ENCODE results near the gene TMEM40.
"Not testable (repeated sequence)": the region's sequence is repeated elsewhere in the genome, so short reads cannot be mapped to it uniquely, and the experiment has no call there.

TMEM40 gene

GRCh38 chr3:12759097-12759679 lies at the start of gene TMEM40:
Gene TMEM40 (minus strand): TSS chr3:12759259. CDS start chr3:12749832, 9,427 bp downstream.
- DNase-seq, result no peak

GRCh38 chr3:12808587-12808986 lies 49.5 kb upstream of the TMEM40 start:
- DNase-seq, result no peak

GRCh38 chr3:12807601-12808359 lies 48.7 kb upstream of the TMEM40 start:
- no peak for DNase-seq

GRCh38 chr3:12807066-12807465 lies 48.0 kb upstream of the TMEM40 start:
- DNase-seq, result no peak

- DNase-seq, result no peak
These were observed 44.3 kb upstream of the TMEM40 start for GRCh38 chr3:12803371-12803770.

- DNase-seq, result no peak
These were observed 40.7 kb upstream of the TMEM40 start for GRCh38 chr3:12799525-12800440.

GRCh38 chr3:12798559-12799179 lies 39.6 kb upstream of the TMEM40 start:
- DNase-seq, result no peak

GRCh38 chr3:12797892-12798558 lies 39.0 kb upstream of the TMEM40 start:
- no peak for DNase-seq

- DNase-seq, result no peak
These were observed 38.2 kb upstream of the TMEM40 start for GRCh38 chr3:12797124-12797891.

GRCh38 chr3:12796171-12797123 lies 37.4 kb upstream of the TMEM40 start, which contains the start of gene CAND2:
Gene CAND2 (plus strand): TSS chr3:12796680. CDS start chr3:12796721, 41 bp downstream.
- peak; percentile 34 to 69 (median 63) for DNase-seq

- DNase-seq, result no peak
These were observed 34.6 kb upstream of the TMEM40 start for GRCh38 chr3:12793701-12794100.

- no peak for DNase-seq
These were observed 32.4 kb upstream of the TMEM40 start for GRCh38 chr3:12791430-12791829.

GRCh38 chr3:12787967-12788690 lies 29.1 kb upstream of the TMEM40 start:
- not testable (repeated sequence) for DNase-seq

- DNase-seq, result not testable (repeated sequence)
These were observed 28.3 kb upstream of the TMEM40 start for GRCh38 chr3:12787346-12787745.

- no peak for DNase-seq
These were observed 26.0 kb upstream of the TMEM40 start for GRCh38 chr3:12785096-12785495.

- DNase-seq, result no peak
These were observed 23.2 kb upstream of the TMEM40 start for GRCh38 chr3:12782172-12782815.

- DNase-seq, result peak in 2 of 3 experiments; percentile 16 to 65
These were observed 21.7 kb upstream of the TMEM40 start for GRCh38 chr3:12780751-12781150.

- DNase-seq, result no peak
These were observed 18.1 kb upstream of the TMEM40 start for GRCh38 chr3:12777171-12777570.

GRCh38 chr3:12775970-12776369 lies 16.9 kb upstream of the TMEM40 start:
- DNase-seq, result not testable (repeated sequence)

All from NCI-H1417 (cell line).